ENCODE results near the gene DALRD3. TPM values are rescaled to one million over a fixed set of nuclear protein-coding genes. Genes with fewer than 3 reads are reported as not detected.

DALRD3 gene
- total RNA-seq, 2 donors from 2014 or later: 67.6 to 72.6 TPM

GRCh38 chr3:49016414-49017228 lies 1.8 kb downstream of the DALRD3 start:
- Histone ChIP-seq H3K4me1 (peaks cover 59% of the 10 kb centered on the region), H3K9me3 (no peaks in the 10 kb centered on the region), H3K4me3 (no peak overlapping the region), H3K27me3 (no peaks in the 10 kb centered on the region), H3K36me3 (replicated peaks in 1 of 2; ENCODE audit: insufficient read depth in 1 of 2, low read depth in 2 of 2) (peaks cover 0 to 14% of the 10 kb centered on the region in 2 donors), H3K27ac (peak overlapping the region in 1 of 4 donors; percentile 87)
- 74 to 85% methylated on average over 4 to 6 of the region's 6 CpGs for WGBS, 2 donors
- intact Hi-C loops (cut with DNase I): no loop called here
- TF ChIP-seq CTCF (IDR thresholded peaks at IDR 0.05) (no peak), POLR2A (IDR thresholded peaks at IDR 0.05) (no peak)
- DNase-seq: no peak
- ATAC-seq: no peak

GRCh38 chr3:49015765-49016164 lies 2.6 kb downstream of the DALRD3 start:
- 80 to 86% methylated on average over 6 of the region's 6 CpGs for WGBS, 2 donors
- peaks cover 0 to 14% of the 10 kb centered on the region in 2 donors for H3K36me3 ChIP-seq (replicated peaks in 1 of 2; ENCODE audit: insufficient read depth in 1 of 2, low read depth in 2 of 2)
- no peaks in the 10 kb centered on the region for H3K27me3 ChIP-seq
- intact Hi-C loops (cut with DNase I): no loop called here
- H3K9me3 ChIP-seq: no peaks in the 10 kb centered on the region
- ATAC-seq: no peak
- TF ChIP-seq CTCF (IDR thresholded peaks at IDR 0.05) (no peak), POLR2A (IDR thresholded peaks at IDR 0.05) (no peak)
- no peak overlapping the region for H3K4me3 ChIP-seq
- H3K4me1 ChIP-seq: peaks cover 64% of the 10 kb centered on the region
- no peak overlapping the region for H3K27ac ChIP-seq
- DNase-seq: no peak

- Histone ChIP-seq H3K27me3 (no peaks in the 10 kb centered on the region), H3K4me3 (no peak overlapping the region), H3K4me1 (peaks cover 58% of the 10 kb centered on the region), H3K36me3 (replicated peaks in 1 of 2; ENCODE audit: insufficient read depth in 1 of 2, low read depth in 2 of 2) (peaks cover 0 to 14% of the 10 kb centered on the region in 2 donors), H3K9me3 (no peaks in the 10 kb centered on the region), H3K27ac (no peak overlapping the region)
- ATAC-seq: no peak
- TF ChIP-seq POLR2A (IDR thresholded peaks at IDR 0.05) (no peak), CTCF (IDR thresholded peaks at IDR 0.05) (no peak)
- DNase-seq: no peak
- WGBS, 2 donors: 74 to 85% methylated on average over 7 to 8 of the region's 8 CpGs
- intact Hi-C loops (cut with DNase I): no loop called here
Observed at GRCh38 chr3:49015072-49015471, 3.3 kb downstream of the DALRD3 start.

GRCh38 chr3:49013738-49014660 lies 4.4 kb downstream of the DALRD3 start:
- ATAC-seq: peak; percentile 23

More at GRCh38 chr3:49013738-49014660, 4.4 kb downstream of the DALRD3 start:
- no peaks in the 10 kb centered on the region for H3K9me3 ChIP-seq
- intact Hi-C loops (cut with DNase I): no loop called here
- H3K27me3 ChIP-seq: no peaks in the 10 kb centered on the region
- DNase-seq: peak; percentile 49 to 65 (median 56)
- no peak overlapping the region for H3K4me3 ChIP-seq
- TF ChIP-seq CTCF (IDR thresholded peaks at IDR 0.05): peak in 6 of 7 experiments; percentile 27 to 51 (median 45)
- no peak for TF ChIP-seq POLR2A (IDR thresholded peaks at IDR 0.05)
- WGBS, 2 donors: 82 to 92% methylated on average over 12 to 23 of the region's 24 CpGs
- H3K27ac ChIP-seq: no peak overlapping the region
- peaks cover 47% of the 10 kb centered on the region for H3K4me1 ChIP-seq
- peaks cover 0 to 14% of the 10 kb centered on the region in 2 donors for H3K36me3 ChIP-seq (replicated peaks in 1 of 2; ENCODE audit: insufficient read depth in 1 of 2, low read depth in 2 of 2)

Data from body of pancreas (tissue), 4 donors.